Liver (tissue), 9 donors: ENCODE data around the gene CDH4. TPM values are rescaled to one million over a fixed set of nuclear protein-coding genes. Genes with fewer than 3 reads are reported as not detected.

Experiments
- DNase-seq: peaks from one replicate; pipeline ENCODE4 v3.0.0-alpha.2; 2017; ENCODE audit warnings: low spot score
- H3K27ac ChIP-seq, 2 donors: one replicate each; pipeline ENCODE4 v1.7.0; 2013; ENCODE audit warnings: inconsistent platforms in 2 of 2, low read length in 2 of 2, control low read depth in 1 of 2, low read depth in 1 of 2, mild to moderate bottlenecking in 1 of 2
- H3K27me3 ChIP-seq, 4 donors: one replicate each; pipeline versions ENCODE4 v1.6.1 to v1.7.0; 2013; ENCODE audit warnings: low read length in 3 of 4, inconsistent platforms in 1 of 4, mild to moderate bottlenecking in 1 of 4, moderate library complexity in 1 of 4; ENCODE audit not compliant: control insufficient read depth in 4 of 4, insufficient read depth in 4 of 4
- H3K36me3 ChIP-seq, 4 donors: one replicate each; pipeline versions ENCODE4 v1.6.1 to v1.7.0; 2013; ENCODE audit warnings: low read length in 3 of 4, mild to moderate bottlenecking in 3 of 4, low read depth in 1 of 4, moderate library complexity in 1 of 4; ENCODE audit not compliant: control insufficient read depth in 4 of 4, insufficient read depth in 3 of 4
- H3K4me1 ChIP-seq, 4 donors: one replicate each; pipeline versions ENCODE4 v1.6.1 to v1.7.0; 2013; ENCODE audit warnings: low read length in 3 of 4, mild to moderate bottlenecking in 3 of 4, moderate library complexity in 1 of 4; ENCODE audit not compliant: control insufficient read depth in 4 of 4, insufficient read depth in 4 of 4
- H3K4me3 ChIP-seq, 3 donors: one replicate each; pipeline versions ENCODE4 v1.6.1 to v1.7.0; 2013; ENCODE audit warnings: low read length in 3 of 3, control low read depth in 1 of 3, low read depth in 1 of 3, mild to moderate bottlenecking in 1 of 3
- H3K9ac ChIP-seq, 2 donors: one replicate each; pipeline ENCODE4 v1.7.0; 2013; ENCODE audit warnings: low read length in 2 of 2, mild to moderate bottlenecking in 2 of 2, moderate library complexity in 2 of 2, control low read depth in 1 of 2, low read depth in 1 of 2
- H3K9me3 ChIP-seq, 4 donors: one replicate each; pipeline versions ENCODE4 v1.6.1 to v1.7.0; 2013; ENCODE audit warnings: low read length in 3 of 4; ENCODE audit not compliant: control insufficient read depth in 4 of 4
- ATF3 ChIP-seq: IDR thresholded peaks from 2 replicates; pipeline ENCODE4 v1.6.1; 2016; ENCODE audit warnings: antibody characterized with exemption
- EGR1 ChIP-seq, 2 donors: IDR thresholded peaks; 2 replicates each; pipeline ENCODE4 v1.6.1; 2016 to 2018; ENCODE audit warnings: antibody characterized with exemption in 2 of 2, low read depth in 2 of 2
- FOXA1 ChIP-seq: IDR thresholded peaks from 2 replicates; pipeline ENCODE4 v1.6.1; 2016; ENCODE audit warnings: antibody characterized with exemption
- GABPA ChIP-seq, 2 donors: IDR thresholded peaks in 1 of 2; conservative IDR thresholded peaks in 1 of 2; 2 replicates each; pipeline ENCODE4 v1.6.1; 2016; ENCODE audit warnings: antibody characterized with exemption in 2 of 2, mild to moderate bottlenecking in 1 of 2, moderate library complexity in 1 of 2
- HNF4A ChIP-seq, 2 donors: conservative IDR thresholded peaks; 2 replicates each; pipeline ENCODE4 v1.6.1; 2016; ENCODE audit warnings: antibody characterized with exemption in 2 of 2, mild to moderate bottlenecking in 2 of 2
- HNF4G ChIP-seq: IDR thresholded peaks from 2 replicates; pipeline ENCODE4 v1.6.1; 2016; ENCODE audit warnings: antibody characterized with exemption
- JUND ChIP-seq, 2 donors: IDR thresholded peaks; 2 replicates each; pipeline ENCODE4 v1.6.1; 2016; ENCODE audit warnings: antibody characterized with exemption in 2 of 2
- MAX ChIP-seq: IDR thresholded peaks from 2 replicates; pipeline ENCODE4 v1.6.1; 2016; ENCODE audit warnings: antibody characterized with exemption
- NR2F2 ChIP-seq: IDR thresholded peaks from 2 replicates; pipeline ENCODE4 v1.6.1; 2016; ENCODE audit warnings: antibody characterized with exemption
- RAD21 ChIP-seq, 2 donors: IDR thresholded peaks; 2 replicates each; pipeline ENCODE4 v1.6.1; 2016; ENCODE audit warnings: antibody characterized with exemption in 2 of 2, mild to moderate bottlenecking in 2 of 2
- REST ChIP-seq: IDR thresholded peaks from 2 replicates; pipeline ENCODE4 v1.6.1; 2016; ENCODE audit warnings: antibody characterized with exemption, mild to moderate bottlenecking
- RXRA ChIP-seq, 2 donors: IDR thresholded peaks; 2 replicates each; pipeline ENCODE4 v1.6.1; 2017 to 2018; ENCODE audit warnings: antibody characterized with exemption in 2 of 2, mild to moderate bottlenecking in 1 of 2
- SP1 ChIP-seq: IDR thresholded peaks from 2 replicates; pipeline ENCODE4 v1.6.1; 2018; ENCODE audit warnings: antibody characterized with exemption, mild to moderate bottlenecking
- TAF1 ChIP-seq: conservative IDR thresholded peaks from 2 replicates; pipeline ENCODE4 v1.6.1; 2016; ENCODE audit warnings: antibody characterized with exemption, mild to moderate bottlenecking
- YY1 ChIP-seq: IDR thresholded peaks from 2 replicates; pipeline ENCODE4 v1.6.1; 2016; ENCODE audit warnings: antibody characterized with exemption, mild to moderate bottlenecking
- ZBTB33 ChIP-seq: IDR thresholded peaks from 2 replicates; pipeline ENCODE4 v1.6.1; 2016; ENCODE audit warnings: antibody characterized with exemption
- WGBS: extraction: QIAGEN DNeasy Blood & Tissue Kit; methylation state at CpG from one replicate; pipeline ENCODE4 v1.1.7; 2013; 5-methylcytosine and 5-hydroxymethylcytosine counted together
- polyA plus RNA-seq, 2 donors: library from polyadenylated mRNA; stranded (reverse) in 1 of 2; unstranded in 1 of 2; fragments of 200-250 nt in 1 of 2; fragments of >200 nt in 1 of 2; fragmentation: Nextera tagmentation in 1 of 2; extraction: Ambion mirVana in 1 of 2; gene quantifications; one replicate each; pipeline versions ENCODE4 v1.2.1 to v1.2.3, GENCODE V29; 2013 to 2015
- total RNA-seq, 2 donors: library from RNA; depleted of rRNA; stranded (reverse); fragments of >200 nt; gene quantifications; one replicate each; pipeline ENCODE4 v1.2.3, GENCODE V29; 2014
- donor health status: healthy.
- donor health status: healthy.
- donor health status: healthy.
- donor health status: healthy.
- donor health status: healthy.

The CDH4 gene
- total and polyA plus RNA-seq, 4 donors, result 0.03 to 0.25 (median 0.19) TPM; not detected in 1

GRCh38 chr20:61702246-61702645 lies 450.2 kb downstream of the CDH4 start (continued):
- no peak for TF ChIP-seq ZBTB33
- TF ChIP-seq SP1, result no peak
- TF ChIP-seq HNF4A (conservative IDR thresholded peaks at IDR 0.05), result no peak
- TF ChIP-seq GABPA (IDR thresholded peaks at IDR 0.05 in 1 of 2, conservative IDR thresholded peaks at IDR 0.05 in 1 of 2), result no peak
- TF ChIP-seq TAF1, result no peak
- no peak for TF ChIP-seq RAD21 (IDR thresholded peaks at IDR 0.05)
- no peak for TF ChIP-seq YY1
- TF ChIP-seq NR2F2, result no peak
- TF ChIP-seq FOXA1, result no peak

- no peak overlapping the region for H3K4me3 ChIP-seq
- no peaks in the 10 kb centered on the region for H3K36me3 ChIP-seq
- no peak overlapping the region for H3K9ac ChIP-seq
- H3K27ac ChIP-seq, result no peak overlapping the region
- no peaks in the 10 kb centered on the region for H3K4me1 ChIP-seq
- no peaks in the 10 kb centered on the region for H3K27me3 ChIP-seq
- TF ChIP-seq ATF3, result no peak
- no peak for TF ChIP-seq RAD21 (IDR thresholded peaks at IDR 0.05)
- TF ChIP-seq REST, result no peak
- TF ChIP-seq RXRA (IDR thresholded peaks at IDR 0.05), result no peak
- TF ChIP-seq JUND (IDR thresholded peaks at IDR 0.05), result no peak
- no peak for TF ChIP-seq SP1
- TF ChIP-seq HNF4G, result no peak
- TF ChIP-seq MAX, result no peak
- TF ChIP-seq ZBTB33, result no peak
- TF ChIP-seq HNF4A (conservative IDR thresholded peaks at IDR 0.05), result no peak
- no peak for TF ChIP-seq YY1
- no peak for TF ChIP-seq FOXA1
- TF ChIP-seq GABPA (IDR thresholded peaks at IDR 0.05 in 1 of 2, conservative IDR thresholded peaks at IDR 0.05 in 1 of 2), result no peak
- no peak for TF ChIP-seq EGR1 (IDR thresholded peaks at IDR 0.05; ENCODE audit: low read depth in 2 of 2)
- no peak for TF ChIP-seq NR2F2
- no peaks in the 10 kb centered on the region for H3K9me3 ChIP-seq
- DNase-seq, result no peak
- 79% methylated on average over 7 of the region's 7 CpGs for WGBS
Observed at GRCh38 chr20:61704661-61705060, 452.6 kb downstream of the CDH4 start.
